ES-I3 (cell line): ENCODE measurements around the gene PDE6C.

Source experiments
- H3K36me3 ChIP-seq: 2 replicates; pipeline ENCODE4 v1.6.1; 2013; ENCODE audit warnings: mild to moderate bottlenecking, low read length, control low read depth, moderate library complexity; ENCODE audit not compliant: insufficient read depth
- H3K4me1 ChIP-seq: 2 replicates; pipeline ENCODE4 v1.6.1; 2013; ENCODE audit warnings: mild to moderate bottlenecking, control low read depth, low read length; ENCODE audit not compliant: insufficient read depth
- H3K9ac ChIP-seq: 2 replicates; pipeline ENCODE4 v1.6.1; 2013; ENCODE audit warnings: low read depth, mild to moderate bottlenecking, low read length, moderate library complexity
- H3K9me3 ChIP-seq: 2 replicates; pipeline ENCODE4 v1.6.1; 2013; ENCODE audit warnings: mild to moderate bottlenecking, low read length, moderate library complexity; ENCODE audit not compliant: control insufficient read depth, insufficient read depth

Gene PDE6C

GRCh38 chr10:93584445-93584844 lies 27.9 kb upstream of the PDE6C start:
- Histone ChIP-seq H3K9me3 (no peaks in the 10 kb centered on the region), H3K36me3 (no peaks in the 10 kb centered on the region), H3K9ac (no peak overlapping the region), H3K4me1 (no peaks in the 10 kb centered on the region)

GRCh38 chr10:93589648-93590562 lies 22.4 kb upstream of the PDE6C start:
- no peak overlapping the region for H3K9ac ChIP-seq
- no peaks in the 10 kb centered on the region for H3K9me3 ChIP-seq
- peaks cover 6% of the 10 kb centered on the region for H3K4me1 ChIP-seq
- no peaks in the 10 kb centered on the region for H3K36me3 ChIP-seq

- H3K9ac ChIP-seq, result no peak overlapping the region
- peaks cover 6% of the 10 kb centered on the region for H3K4me1 ChIP-seq
- no peaks in the 10 kb centered on the region for H3K36me3 ChIP-seq
- H3K9me3 ChIP-seq, result no peaks in the 10 kb centered on the region
Observed at GRCh38 chr10:93590638-93591037, 21.7 kb upstream of the PDE6C start.

GRCh38 chr10:93591065-93591808 lies 21.1 kb upstream of the PDE6C start:
- Histone ChIP-seq H3K9me3 (no peaks in the 10 kb centered on the region), H3K36me3 (no peaks in the 10 kb centered on the region), H3K9ac (no peak overlapping the region), H3K4me1 (peaks cover 6% of the 10 kb centered on the region)

GRCh38 chr10:93593254-93593653 lies 19.1 kb upstream of the PDE6C start:
- Histone ChIP-seq H3K36me3 (no peaks in the 10 kb centered on the region), H3K9me3 (no peaks in the 10 kb centered on the region), H3K4me1 (peaks cover 6% of the 10 kb centered on the region)

DNA sequence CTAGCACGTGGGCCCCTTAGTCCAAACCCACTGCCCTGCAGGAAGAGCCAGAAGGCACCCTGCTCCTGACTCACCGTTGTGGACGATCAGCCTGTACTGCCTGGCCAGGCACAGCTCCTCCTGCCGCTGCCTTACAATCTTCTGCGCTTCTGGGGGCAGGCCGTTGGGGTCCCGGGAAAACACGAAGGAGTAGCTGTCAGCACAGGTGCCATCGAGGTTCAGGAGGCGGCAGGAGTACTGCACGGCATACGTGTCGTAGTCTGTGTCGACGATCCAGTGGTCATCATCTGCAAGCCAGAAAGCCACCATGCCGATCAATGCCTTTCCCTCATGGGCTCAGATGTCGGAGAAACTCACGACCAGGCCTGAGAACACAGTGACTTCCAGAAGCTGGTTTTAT lies 18.6 kb upstream of the PDE6C start:
- no peaks in the 10 kb centered on the region for H3K36me3 ChIP-seq

More at GRCh38 chr10:93593254-93593653, 19.1 kb upstream of the PDE6C start:
- no peak overlapping the region for H3K9ac ChIP-seq

DNA sequence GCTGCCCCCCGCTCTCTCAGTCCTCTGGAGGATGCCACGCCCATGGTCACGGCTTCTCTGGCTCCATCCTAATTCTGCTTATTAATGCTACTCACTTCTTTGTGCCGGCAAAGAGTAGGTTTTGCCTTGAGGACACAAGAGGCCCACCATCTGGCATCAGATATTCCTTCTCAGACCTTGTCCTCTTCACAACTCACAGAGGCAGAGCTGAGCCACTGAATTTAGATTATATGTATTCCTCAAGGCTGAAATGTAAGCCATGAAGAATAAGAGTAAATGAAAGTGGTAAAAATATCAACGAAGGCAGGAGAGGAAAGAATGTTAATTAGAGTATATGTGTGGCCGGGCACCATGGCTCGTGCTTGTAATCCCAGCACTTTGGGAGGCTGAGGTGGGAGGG lies 17.8 kb upstream of the PDE6C start:
- H3K9ac ChIP-seq, result no peak overlapping the region
- no peaks in the 10 kb centered on the region for H3K36me3 ChIP-seq
- H3K4me1 ChIP-seq, result peaks cover 6% of the 10 kb centered on the region

More for the DNA sequence above, 18.6 kb upstream of the PDE6C start:
- peaks cover 6% of the 10 kb centered on the region for H3K4me1 ChIP-seq
- H3K9me3 ChIP-seq, result no peaks in the 10 kb centered on the region
- no peak overlapping the region for H3K9ac ChIP-seq

DNA sequence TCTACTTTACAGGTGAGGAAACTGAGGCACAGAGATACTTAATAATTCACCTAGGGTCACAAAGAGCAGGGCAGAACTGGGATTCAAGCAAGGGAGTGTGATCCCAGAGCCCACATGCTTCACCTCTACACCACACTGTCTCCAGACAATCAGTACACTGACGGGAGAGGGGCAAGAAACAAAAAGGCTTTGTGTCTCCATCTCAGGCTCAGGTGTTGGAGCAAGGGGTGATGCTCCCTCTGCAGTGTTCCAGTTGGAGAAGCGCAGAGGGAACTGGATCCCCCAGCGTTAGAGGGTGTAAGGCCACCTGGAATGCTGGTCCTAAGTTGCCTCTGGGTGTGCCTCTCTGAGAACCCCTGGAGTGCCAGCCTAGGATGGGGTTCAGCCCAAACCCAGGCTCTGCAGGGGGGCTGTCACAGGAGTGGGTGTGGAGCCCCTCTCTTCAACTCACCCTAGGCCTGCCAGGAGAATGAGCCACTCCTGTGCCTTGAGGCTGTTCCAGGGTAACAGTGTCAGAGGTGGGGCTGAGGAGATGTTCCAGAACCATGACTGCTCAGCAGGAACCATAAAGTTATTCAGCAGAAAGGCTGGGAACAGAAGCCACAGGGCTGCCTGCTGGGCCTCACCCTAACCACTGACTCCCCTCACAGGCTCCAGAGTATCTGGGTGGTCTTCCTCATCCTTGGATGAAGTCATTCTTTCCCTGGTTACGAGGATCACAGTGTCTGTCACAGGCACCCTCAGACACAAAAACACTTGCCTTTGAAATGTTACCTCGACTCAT lies 16.8 kb upstream of the PDE6C start:
- peaks cover 6% of the 10 kb centered on the region for H3K4me1 ChIP-seq
- H3K9ac ChIP-seq, result no peak overlapping the region
- no peaks in the 10 kb centered on the region for H3K36me3 ChIP-seq
- no peaks in the 10 kb centered on the region for H3K9me3 ChIP-seq

More for the DNA sequence above, 17.8 kb upstream of the PDE6C start:
- H3K9me3 ChIP-seq, result no peaks in the 10 kb centered on the region

DNA sequence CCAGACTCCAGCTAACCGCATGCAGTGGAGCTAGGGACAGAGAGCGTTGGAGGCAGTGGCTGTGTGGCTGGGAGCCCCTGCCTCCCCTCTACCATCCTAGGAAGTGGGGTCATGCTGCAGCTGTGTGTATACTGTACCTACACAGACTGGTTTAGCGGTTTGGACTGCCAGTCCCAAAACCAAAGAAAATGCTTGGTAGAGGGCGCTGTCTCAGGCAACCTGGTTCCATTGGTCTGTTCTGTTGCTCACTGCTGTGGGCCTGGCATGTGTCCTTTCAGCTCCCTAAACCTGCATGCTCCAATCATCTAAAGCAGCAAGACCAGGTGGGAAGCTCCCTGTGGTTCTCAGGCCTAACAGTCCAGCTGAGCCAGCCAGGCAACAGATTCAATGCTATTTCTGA lies 15.8 kb upstream of the PDE6C start:
- Histone ChIP-seq H3K36me3 (no peaks in the 10 kb centered on the region), H3K4me1 (peaks cover 5% of the 10 kb centered on the region), H3K9me3 (no peaks in the 10 kb centered on the region)

GRCh38 chr10:93597075-93597599 lies 15.2 kb upstream of the PDE6C start:
- Histone ChIP-seq H3K9ac (no peak overlapping the region), H3K4me1 (no peaks in the 10 kb centered on the region), H3K36me3 (no peaks in the 10 kb centered on the region), H3K9me3 (no peaks in the 10 kb centered on the region)

More for the DNA sequence above, 15.8 kb upstream of the PDE6C start:
- no peak overlapping the region for H3K9ac ChIP-seq

- no peaks in the 10 kb centered on the region for H3K36me3 ChIP-seq
- H3K4me1 ChIP-seq, result no peaks in the 10 kb centered on the region
- H3K9me3 ChIP-seq, result no peaks in the 10 kb centered on the region
- H3K9ac ChIP-seq, result no peak overlapping the region
Observed at GRCh38 chr10:93598157-93598556, 14.2 kb upstream of the PDE6C start.

- no peaks in the 10 kb centered on the region for H3K4me1 ChIP-seq
- H3K36me3 ChIP-seq, result no peaks in the 10 kb centered on the region
- H3K9ac ChIP-seq, result no peak overlapping the region
- H3K9me3 ChIP-seq, result no peaks in the 10 kb centered on the region
Observed at GRCh38 chr10:93599335-93599734, 13.0 kb upstream of the PDE6C start.

GRCh38 chr10:93599778-93600177 lies 12.6 kb upstream of the PDE6C start:
- Histone ChIP-seq H3K9me3 (no peaks in the 10 kb centered on the region), H3K9ac (no peak overlapping the region), H3K36me3 (no peaks in the 10 kb centered on the region), H3K4me1 (no peaks in the 10 kb centered on the region)
